Omental fat pad (tissue), 4 donors: ENCODE data around the gene TNIP3. TPM values are rescaled to one million over a fixed set of nuclear protein-coding genes. Genes with fewer than 3 reads are reported as not detected.

Experiments used
- ATAC-seq: fragments of 150-250 bp; one replicate; pipeline ENCODE4 v1.9.1; 2016; ENCODE audit warnings: mild to moderate bottlenecking, moderate library complexity; ENCODE audit not compliant: low FRiP score
- DNase-seq: peaks from one replicate; pipeline ENCODE4 v3.0.0-alpha.2; 2019; ENCODE audit warnings: low spot score
- CTCF ChIP-seq, 3 donors: fragments of 450-650 bp; IDR thresholded peaks; one replicate each; pipeline ENCODE4 v1.5.1; 2016 to 2017; ENCODE audit warnings: antibody characterized with exemption in 3 of 3, mild to moderate bottlenecking in 3 of 3, moderate library complexity in 2 of 3
- total RNA-seq, 4 donors: library from RNA; depleted of rRNA; stranded (reverse); fragments of >200 nt; gene quantifications; one replicate each; pipeline ENCODE4 v1.1.0, GENCODE V29; 2016

TNIP3 gene
- total RNA-seq, 4 donors from 2014 or later, result 1.3 to 1.7 TPM; not detected in 2

- DNase-seq, result no peak
- no peak for ATAC-seq
- no peak for TF ChIP-seq CTCF (IDR thresholded peaks at IDR 0.05)
Observed at GRCh38 chr4:121138039-121138825, 25.9 kb downstream of the TNIP3 start.

GRCh38 chr4:121130326-121130660 is 33.8 kb downstream of the TNIP3 start:
- no peak for TF ChIP-seq CTCF (IDR thresholded peaks at IDR 0.05)
- ATAC-seq, result no peak
- no peak for DNase-seq

- TF ChIP-seq CTCF (IDR thresholded peaks at IDR 0.05), result no peak
- ATAC-seq (no peak), DNase-seq (no peak)
Observed at GRCh38 chr4:121129606-121130325, 34.4 kb downstream of the TNIP3 start.

GRCh38 chr4:121127100-121127499 is 37.0 kb downstream of the TNIP3 start:
- DNase-seq (no peak), ATAC-seq (no peak)
- no peak for TF ChIP-seq CTCF (IDR thresholded peaks at IDR 0.05)

- no peak for TF ChIP-seq CTCF (IDR thresholded peaks at IDR 0.05)
- ATAC-seq (no peak), DNase-seq (no peak)
Observed at GRCh38 chr4:121126449-121127006, 37.6 kb downstream of the TNIP3 start.

GRCh38 chr4:121125498-121125885 is 38.6 kb downstream of the TNIP3 start:
- DNase-seq (no peak), ATAC-seq (no peak)
- TF ChIP-seq CTCF (IDR thresholded peaks at IDR 0.05), result no peak
